ENCODE results near the gene HOXB2. TPM values are rescaled to one million over a fixed set of nuclear protein-coding genes. Genes with fewer than 3 reads are reported as not detected.
A peak's percentile ranks its signal among the peaks of the same experiment; 100 is the strongest.

HOXB2 gene
- total RNA-seq, 1 donor, result 9.0 TPM

DNA sequence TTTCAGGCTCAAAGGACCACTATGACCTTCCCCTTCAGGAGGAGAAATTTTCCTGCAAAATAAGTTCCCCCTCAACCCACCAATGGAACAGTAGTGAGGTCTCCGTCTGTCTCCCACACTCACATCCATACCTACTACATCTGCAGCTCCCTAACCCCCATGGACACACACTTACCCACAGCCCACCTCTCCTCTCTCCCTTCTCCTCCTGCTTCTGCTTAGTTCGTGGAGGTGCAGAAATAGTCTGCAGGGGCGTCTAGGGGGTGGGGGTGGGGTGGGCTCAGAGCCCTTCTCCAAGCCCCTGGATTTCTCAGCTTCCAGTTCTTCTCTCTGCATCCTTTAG is 24.3 kb upstream of the HOXB2 start:
- DNase-seq (ENCODE audit: low read depth), result no peak
- peak overlapping the region; percentile 61 for H3K4me3 ChIP-seq (ENCODE audit: low read depth, low read length)
- TF ChIP-seq, protein P1, sequence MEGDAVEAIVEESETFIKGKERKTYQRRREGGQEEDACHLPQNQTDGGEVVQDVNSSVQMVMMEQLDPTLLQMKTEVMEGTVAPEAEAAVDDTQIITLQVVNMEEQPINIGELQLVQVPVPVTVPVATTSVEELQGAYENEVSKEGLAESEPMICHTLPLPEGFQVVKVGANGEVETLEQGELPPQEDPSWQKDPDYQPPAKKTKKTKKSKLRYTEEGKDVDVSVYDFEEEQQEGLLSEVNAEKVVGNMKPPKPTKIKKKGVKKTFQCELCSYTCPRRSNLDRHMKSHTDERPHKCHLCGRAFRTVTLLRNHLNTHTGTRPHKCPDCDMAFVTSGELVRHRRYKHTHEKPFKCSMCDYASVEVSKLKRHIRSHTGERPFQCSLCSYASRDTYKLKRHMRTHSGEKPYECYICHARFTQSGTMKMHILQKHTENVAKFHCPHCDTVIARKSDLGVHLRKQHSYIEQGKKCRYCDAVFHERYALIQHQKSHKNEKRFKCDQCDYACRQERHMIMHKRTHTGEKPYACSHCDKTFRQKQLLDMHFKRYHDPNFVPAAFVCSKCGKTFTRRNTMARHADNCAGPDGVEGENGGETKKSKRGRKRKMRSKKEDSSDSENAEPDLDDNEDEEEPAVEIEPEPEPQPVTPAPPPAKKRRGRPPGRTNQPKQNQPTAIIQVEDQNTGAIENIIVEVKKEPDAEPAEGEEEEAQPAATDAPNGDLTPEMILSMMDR (IDR thresholded peaks at IDR 0.05; ENCODE audit: insufficient read depth, low read length), result no peak

DNA sequence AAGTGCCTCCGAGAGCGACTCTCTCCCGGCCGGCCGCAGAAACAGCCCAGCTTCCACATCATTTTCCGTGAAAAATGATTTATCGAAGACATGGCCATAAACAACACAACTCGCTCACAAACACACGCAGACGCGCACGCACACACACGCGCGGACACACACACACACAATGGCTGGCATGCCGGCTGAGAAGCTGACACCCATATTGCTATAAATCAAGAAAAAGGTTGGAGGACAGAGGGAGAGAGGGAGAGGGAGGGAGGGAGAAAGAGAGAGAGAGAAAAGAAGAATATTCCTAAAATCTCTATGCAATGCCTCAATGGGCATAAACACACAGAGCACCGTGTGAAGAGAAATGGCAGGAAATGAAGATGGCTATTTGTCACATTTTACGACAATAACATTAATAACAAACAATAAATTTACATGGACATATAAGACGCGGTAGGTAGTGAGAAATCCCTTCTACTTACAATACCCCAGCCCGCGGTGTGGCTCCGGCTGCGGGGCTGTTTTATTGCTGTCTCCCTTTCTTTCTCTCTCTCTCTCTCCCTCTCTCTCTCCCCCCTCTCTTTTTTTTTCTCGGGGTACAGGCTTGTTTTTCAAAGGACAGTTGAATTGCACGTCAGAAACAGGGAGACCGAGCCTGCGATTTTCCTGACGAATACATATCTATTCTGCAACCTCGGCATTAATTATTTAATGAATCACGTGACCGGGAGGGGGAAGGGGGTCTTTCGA is 23.8 kb upstream of the HOXB2 start:
- TF ChIP-seq, protein P1 (IDR thresholded peaks at IDR 0.05; ENCODE audit: insufficient read depth, low read length), result no peak
- peak overlapping the region; percentile 61 for H3K4me3 ChIP-seq (ENCODE audit: low read depth, low read length)
- peak; percentile 70 for DNase-seq (ENCODE audit: low read depth)

DNA sequence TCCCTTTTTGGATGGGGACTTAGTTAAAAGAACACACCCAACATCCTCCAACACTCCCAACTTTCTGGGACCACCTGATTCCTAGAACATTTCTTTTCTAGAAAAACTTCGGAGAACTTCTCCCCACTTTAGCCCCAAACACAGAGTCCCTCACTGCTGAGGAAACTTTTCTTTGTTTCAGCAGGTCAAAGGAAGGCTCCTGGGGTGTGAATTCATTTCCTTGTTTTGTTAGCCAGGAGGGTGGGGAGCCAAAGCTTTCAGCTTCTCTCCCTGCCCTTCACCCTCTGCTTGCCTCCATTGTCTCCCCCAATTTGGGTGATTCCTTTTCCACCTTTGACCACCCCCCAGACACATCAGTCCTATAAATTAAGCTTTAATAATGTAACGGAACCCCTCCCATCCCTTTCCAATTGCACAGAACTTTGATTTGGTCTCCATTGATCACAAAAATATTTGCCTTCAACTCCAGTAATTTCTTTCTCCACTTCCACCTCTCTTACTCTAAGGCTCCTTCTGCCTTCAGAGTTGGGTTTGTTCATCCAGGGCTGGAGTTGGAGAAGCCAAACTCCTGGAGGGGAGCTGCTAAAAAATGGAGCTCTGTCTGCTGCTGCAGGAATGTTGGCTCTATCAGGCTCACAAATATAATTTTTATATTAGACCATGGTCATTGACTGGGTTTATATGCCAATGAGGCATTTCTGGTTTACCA is 22.9 kb upstream of the HOXB2 start:
- peak overlapping the region; percentile 61 for H3K4me3 ChIP-seq (ENCODE audit: low read depth, low read length)
- DNase-seq (ENCODE audit: low read depth), result peak; percentile 44
- TF ChIP-seq, protein P1 (IDR thresholded peaks at IDR 0.05; ENCODE audit: insufficient read depth, low read length), result no peak

DNA sequence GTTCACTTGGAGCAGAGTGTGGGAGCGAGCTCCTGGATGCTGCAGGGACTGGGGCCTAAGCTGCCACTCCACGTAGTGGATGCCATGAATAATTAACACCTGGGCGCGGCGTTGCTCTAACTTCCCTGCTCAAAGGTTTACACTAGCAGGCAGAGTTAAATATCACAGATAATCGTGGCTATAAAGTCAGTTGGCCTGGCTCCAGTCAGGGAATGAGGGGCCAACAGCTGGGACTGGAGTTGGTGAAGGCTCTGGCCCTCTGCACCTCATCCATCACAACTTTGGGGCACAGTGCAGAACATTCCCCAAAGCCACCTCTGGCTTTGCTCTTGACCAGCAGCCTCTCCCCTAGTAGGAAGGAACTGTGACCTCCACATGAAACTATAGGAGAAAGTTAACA is 22.3 kb upstream of the HOXB2 start:
- H3K4me3 ChIP-seq (ENCODE audit: low read depth, low read length), result no peak overlapping the region
- TF ChIP-seq, protein P1 (IDR thresholded peaks at IDR 0.05; ENCODE audit: insufficient read depth, low read length), result no peak
- DNase-seq (ENCODE audit: low read depth), result no peak

DNA sequence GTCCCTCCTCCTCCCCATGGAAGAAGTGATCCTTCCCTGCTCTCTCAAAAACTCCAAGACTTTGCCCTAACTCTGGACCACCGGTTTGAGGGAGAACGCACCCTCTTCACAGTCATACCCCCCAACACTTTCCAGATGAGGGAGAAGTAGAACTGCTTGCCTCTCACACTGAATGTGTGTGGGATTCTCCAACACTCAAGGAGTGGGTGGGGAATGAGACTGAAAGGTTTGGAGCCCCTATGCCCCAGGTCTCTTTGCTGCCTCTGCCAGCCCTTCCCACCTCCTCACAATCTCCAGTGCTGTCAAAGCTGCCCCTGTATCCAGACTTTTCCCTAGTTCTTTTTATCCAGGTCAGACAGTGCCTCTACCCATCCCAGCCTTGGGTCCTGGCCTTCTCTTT is 21.8 kb upstream of the HOXB2 start:
- TF ChIP-seq, protein P1 (IDR thresholded peaks at IDR 0.05; ENCODE audit: insufficient read depth, low read length), result no peak
- no peak for DNase-seq (ENCODE audit: low read depth)
- H3K4me3 ChIP-seq (ENCODE audit: low read depth, low read length), result no peak overlapping the region

DNA sequence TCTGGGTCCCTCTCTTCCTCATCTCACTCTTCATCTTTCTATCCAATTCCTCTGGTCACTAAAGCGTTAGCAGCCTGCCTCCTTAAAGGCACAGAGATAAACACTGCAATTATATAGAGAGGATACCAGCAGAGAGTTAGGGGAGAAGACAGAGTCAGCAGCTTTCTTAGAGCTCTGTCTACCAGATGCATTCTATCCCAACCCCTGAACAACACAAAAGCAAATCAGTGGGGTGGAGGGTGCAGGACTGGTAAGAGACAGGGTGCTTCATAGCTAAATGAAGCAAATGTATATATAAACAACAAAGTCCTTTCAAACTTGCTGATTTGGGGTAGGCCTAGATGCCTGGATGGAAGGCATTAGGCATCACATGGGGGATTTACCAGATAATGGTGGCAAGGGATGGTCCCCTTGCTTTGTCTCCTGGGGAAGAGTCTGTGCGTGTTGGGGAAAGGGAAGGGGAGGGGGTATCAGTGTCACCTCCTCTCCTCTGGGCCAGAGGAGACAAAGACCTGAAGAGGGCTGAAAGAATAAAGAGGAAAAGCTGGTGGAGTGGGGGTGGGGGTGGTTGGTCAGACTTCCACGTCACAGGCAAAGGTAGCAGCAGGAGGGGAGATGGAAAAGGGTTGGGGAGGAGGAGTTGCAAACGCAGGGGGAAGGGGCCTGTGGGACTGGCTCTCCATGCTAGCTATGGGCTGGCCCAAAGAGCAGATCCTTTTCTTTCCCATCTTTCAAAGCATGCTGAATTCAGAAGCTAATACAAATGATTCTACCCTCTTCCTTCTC is 21.2 kb upstream of the HOXB2 start:
- no peak overlapping the region for H3K4me3 ChIP-seq (ENCODE audit: low read depth, low read length)
- DNase-seq (ENCODE audit: low read depth), result no peak
- TF ChIP-seq, protein P1 (IDR thresholded peaks at IDR 0.05; ENCODE audit: insufficient read depth, low read length), result no peak

All from fibroblast of the aortic adventitia (primary cell).